Smooth muscle cell (in vitro differentiated cells): ENCODE results near the gene SUGP2. TPM values are rescaled to one million over a fixed set of nuclear protein-coding genes. Genes with fewer than 3 reads are reported as not detected.

Experiments
- DNase-seq: peaks from one replicate; lab custom pipeline; 2025; ENCODE audit not compliant: unreplicated experiment; lab: John Stamatoyannopoulos, UW
- H2AFZ ChIP-seq: fragments of 200-600 bp; sonication (generic); 2 replicates; pipeline ENCODE4 v1.6.0; 2016; ENCODE audit warnings: antibody characterized with exemption, low read depth, mild to moderate bottlenecking
- H3F3A ChIP-seq: fragments of 200-600 bp; sonication (generic); 2 replicates; pipeline ENCODE4 v1.6.0; 2017; ENCODE audit warnings: antibody characterized with exemption, low read depth
- H3K27ac ChIP-seq: fragments of 200-600 bp; sonication (generic); 2 replicates; pipeline ENCODE4 v1.5.1; 2016; ENCODE audit warnings: low read depth, mild to moderate bottlenecking
- H3K27me3 ChIP-seq: fragments of 200-600 bp; sonication (generic); 2 replicates; pipeline ENCODE4 v1.6.1; 2016; ENCODE audit warnings: low read depth, mild to moderate bottlenecking
- H3K36me3 ChIP-seq: fragments of 200-600 bp; sonication (generic); 2 replicates; pipeline ENCODE4 v1.5.1; 2016; ENCODE audit warnings: low read depth
- H3K4me1 ChIP-seq: fragments of 200-600 bp; sonication (generic); 2 replicates; pipeline ENCODE4 v1.5.1; 2016; ENCODE audit warnings: low read depth
- H3K4me2 ChIP-seq: fragments of 200-600 bp; sonication (generic); 2 replicates; pipeline ENCODE4 v1.6.0; 2016; ENCODE audit warnings: mild to moderate bottlenecking
- H3K4me3 ChIP-seq: fragments of 200-600 bp; sonication (generic); 2 replicates; pipeline ENCODE4 v1.5.1; 2016; ENCODE audit warnings: mild to moderate bottlenecking
- H3K79me2 ChIP-seq: fragments of 200-600 bp; sonication (generic); 2 replicates; pipeline ENCODE4 v1.6.0; 2016; ENCODE audit warnings: low read depth, mild to moderate bottlenecking
- H3K9ac ChIP-seq: fragments of 200-600 bp; sonication (generic); 2 replicates; pipeline ENCODE4 v1.6.0; 2016; ENCODE audit warnings: low read depth
- H3K9me3 ChIP-seq: fragments of 200-600 bp; sonication (generic); replicated peaks from 2 replicates; pipeline ENCODE4 v1.5.1; 2016; ENCODE audit warnings: low read depth
- H4K20me1 ChIP-seq: fragments of 200-600 bp; sonication (generic); 2 replicates; pipeline ENCODE4 v1.6.0; 2016; ENCODE audit warnings: low read depth
- WGBS: methylation state at CpG from one replicate; pipeline ENCODE4 v1.1.7; 2016; ENCODE audit warnings: low lambda C conversion rate; 5-methylcytosine and 5-hydroxymethylcytosine counted together
- polyA plus RNA-seq: library from polyadenylated mRNA; unstranded; fragments of >200 nt; fragmentation: Nextera tagmentation; extraction: Ambion mirVana; gene quantifications from 2 replicates; pipeline ENCODE4 v1.2.1, GENCODE V29; 2016
- total RNA-seq: library from RNA; depleted of rRNA; stranded (reverse); fragments of >200 nt; gene quantifications from 2 replicates; pipeline ENCODE4 v1.2.3, GENCODE V29; 2014
- TF ChIP-seq, protein P1 (sequence below): fragments of 200-600 bp; sonication (generic); IDR thresholded peaks from 2 replicates; pipeline ENCODE4 v1.5.1; 2017; ENCODE audit warnings: borderline replicate concordance, mild to moderate bottlenecking, antibody characterized with exemption; ENCODE audit not compliant: insufficient read depth, poor library complexity, severe bottlenecking

The SUGP2 gene
- total and polyA plus RNA-seq, 2 experiments from 2014 or later: 42.2 to 47.6 TPM

DNA sequence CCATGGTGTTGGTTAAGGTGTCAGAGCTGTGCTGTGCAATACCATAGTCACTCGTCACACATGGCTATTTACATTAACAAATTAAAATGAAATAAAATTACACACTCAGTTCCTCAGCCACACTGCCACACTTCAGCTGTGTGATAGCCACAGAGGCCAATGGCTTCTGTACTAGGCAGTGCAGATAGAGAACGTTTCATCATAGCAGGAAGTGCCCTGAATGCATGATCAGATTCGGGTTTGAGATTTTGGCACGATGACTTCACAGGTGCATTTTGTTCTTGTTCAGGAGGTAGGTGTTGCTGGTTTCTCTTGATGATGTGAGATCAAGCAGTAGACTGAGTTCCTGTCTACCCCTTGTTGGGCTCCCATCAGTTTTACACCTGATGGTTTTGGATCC lies 6.6 kb upstream of the SUGP2 start:
- H3K27ac ChIP-seq: no peak overlapping the region
- no peak overlapping the region for H3K4me2 ChIP-seq
- peaks cover 11% of the 10 kb centered on the region for H4K20me1 ChIP-seq
- H3K36me3 ChIP-seq: peaks cover under 1% of the 10 kb centered on the region
- peaks cover 56% of the 10 kb centered on the region for H3K79me2 ChIP-seq
- no peaks in the 10 kb centered on the region for H3K4me1 ChIP-seq
- H3F3A ChIP-seq: no peaks in the 10 kb centered on the region
- H3K4me3 ChIP-seq: no peak overlapping the region
- H3K9me3 ChIP-seq: no peaks in the 10 kb centered on the region
- no peak for DNase-seq
- WGBS: 91% methylated on average over 4 of the region's 4 CpGs
- no peak overlapping the region for H2AFZ ChIP-seq
- H3K9ac ChIP-seq: no peak overlapping the region
- H3K27me3 ChIP-seq: no peaks in the 10 kb centered on the region
- TF ChIP-seq, protein P1, sequence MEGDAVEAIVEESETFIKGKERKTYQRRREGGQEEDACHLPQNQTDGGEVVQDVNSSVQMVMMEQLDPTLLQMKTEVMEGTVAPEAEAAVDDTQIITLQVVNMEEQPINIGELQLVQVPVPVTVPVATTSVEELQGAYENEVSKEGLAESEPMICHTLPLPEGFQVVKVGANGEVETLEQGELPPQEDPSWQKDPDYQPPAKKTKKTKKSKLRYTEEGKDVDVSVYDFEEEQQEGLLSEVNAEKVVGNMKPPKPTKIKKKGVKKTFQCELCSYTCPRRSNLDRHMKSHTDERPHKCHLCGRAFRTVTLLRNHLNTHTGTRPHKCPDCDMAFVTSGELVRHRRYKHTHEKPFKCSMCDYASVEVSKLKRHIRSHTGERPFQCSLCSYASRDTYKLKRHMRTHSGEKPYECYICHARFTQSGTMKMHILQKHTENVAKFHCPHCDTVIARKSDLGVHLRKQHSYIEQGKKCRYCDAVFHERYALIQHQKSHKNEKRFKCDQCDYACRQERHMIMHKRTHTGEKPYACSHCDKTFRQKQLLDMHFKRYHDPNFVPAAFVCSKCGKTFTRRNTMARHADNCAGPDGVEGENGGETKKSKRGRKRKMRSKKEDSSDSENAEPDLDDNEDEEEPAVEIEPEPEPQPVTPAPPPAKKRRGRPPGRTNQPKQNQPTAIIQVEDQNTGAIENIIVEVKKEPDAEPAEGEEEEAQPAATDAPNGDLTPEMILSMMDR: no peak

DNA sequence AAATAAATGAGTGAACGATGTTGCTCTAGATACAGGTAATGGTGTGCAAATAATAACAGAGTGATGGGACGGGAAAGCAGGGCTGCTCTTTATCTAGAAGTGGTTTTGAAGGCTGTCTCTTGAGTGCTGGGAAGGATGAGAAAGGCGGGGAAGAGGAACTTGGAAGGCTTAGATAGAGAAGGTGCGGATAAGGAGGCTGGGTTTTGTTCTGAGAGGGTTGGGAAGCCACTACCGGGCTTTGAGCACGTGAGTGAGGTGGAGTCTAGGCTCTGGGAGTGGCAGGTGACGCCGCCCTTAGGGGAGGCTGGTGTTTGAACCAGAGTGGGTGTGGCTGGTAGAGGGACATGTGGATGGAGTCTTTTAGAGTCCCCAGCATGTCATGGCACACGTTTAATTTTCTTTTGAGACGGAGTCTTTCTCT lies 897 bp upstream of the SUGP2 start:
- Histone ChIP-seq H3K4me2 (peak overlapping the region; percentile 98), H3K27me3 (no peaks in the 10 kb centered on the region), H2AFZ (peak overlapping the region; percentile 84), H3K4me1 (peaks cover 7% of the 10 kb centered on the region), H3K79me2 (peaks cover 76% of the 10 kb centered on the region), H3K9ac (peak overlapping the region; percentile 85), H3K27ac (peak overlapping the region; percentile 75), H3K9me3 (no peaks in the 10 kb centered on the region), H3K36me3 (no peaks in the 10 kb centered on the region), H3K4me3 (peak overlapping the region; percentile 99), H4K20me1 (peaks cover 30% of the 10 kb centered on the region), H3F3A (peaks cover 10% of the 10 kb centered on the region)
- WGBS: 6% methylated on average over 10 of the region's 10 CpGs
- TF ChIP-seq, protein P1: no peak
- DNase-seq: peak; percentile 15

DNA sequence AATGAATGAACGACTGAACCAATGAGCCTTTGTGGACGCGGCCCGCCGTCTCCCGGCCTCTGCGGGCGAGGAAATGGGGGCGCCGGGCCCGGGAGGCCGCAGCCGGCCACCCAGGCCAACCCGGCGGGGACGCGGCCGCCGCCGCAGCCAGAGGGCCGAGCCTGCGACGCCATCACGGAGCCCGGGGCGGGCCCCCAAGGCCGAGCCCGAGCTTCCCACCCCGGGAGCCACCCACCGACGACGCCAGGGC lies 216 bp downstream of the SUGP2 start:
- Histone ChIP-seq H3K36me3 (peaks cover 6% of the 10 kb centered on the region), H3K9ac (peak overlapping the region; percentile 93), H3K4me2 (peak overlapping the region; percentile 98), H3K79me2 (peaks cover 72% of the 10 kb centered on the region), H3K27me3 (no peaks in the 10 kb centered on the region), H3K9me3 (no peaks in the 10 kb centered on the region), H3K27ac (peak overlapping the region; percentile 75), H2AFZ (peak overlapping the region; percentile 79), H4K20me1 (peaks cover 37% of the 10 kb centered on the region), H3K4me1 (peaks cover 7% of the 10 kb centered on the region), H3F3A (peaks cover 10% of the 10 kb centered on the region), H3K4me3 (peak overlapping the region; percentile 99)
- no peak for DNase-seq
- TF ChIP-seq, protein P1: no peak
- under 1% methylated on average over 10 of the region's 32 CpGs for WGBS

DNA sequence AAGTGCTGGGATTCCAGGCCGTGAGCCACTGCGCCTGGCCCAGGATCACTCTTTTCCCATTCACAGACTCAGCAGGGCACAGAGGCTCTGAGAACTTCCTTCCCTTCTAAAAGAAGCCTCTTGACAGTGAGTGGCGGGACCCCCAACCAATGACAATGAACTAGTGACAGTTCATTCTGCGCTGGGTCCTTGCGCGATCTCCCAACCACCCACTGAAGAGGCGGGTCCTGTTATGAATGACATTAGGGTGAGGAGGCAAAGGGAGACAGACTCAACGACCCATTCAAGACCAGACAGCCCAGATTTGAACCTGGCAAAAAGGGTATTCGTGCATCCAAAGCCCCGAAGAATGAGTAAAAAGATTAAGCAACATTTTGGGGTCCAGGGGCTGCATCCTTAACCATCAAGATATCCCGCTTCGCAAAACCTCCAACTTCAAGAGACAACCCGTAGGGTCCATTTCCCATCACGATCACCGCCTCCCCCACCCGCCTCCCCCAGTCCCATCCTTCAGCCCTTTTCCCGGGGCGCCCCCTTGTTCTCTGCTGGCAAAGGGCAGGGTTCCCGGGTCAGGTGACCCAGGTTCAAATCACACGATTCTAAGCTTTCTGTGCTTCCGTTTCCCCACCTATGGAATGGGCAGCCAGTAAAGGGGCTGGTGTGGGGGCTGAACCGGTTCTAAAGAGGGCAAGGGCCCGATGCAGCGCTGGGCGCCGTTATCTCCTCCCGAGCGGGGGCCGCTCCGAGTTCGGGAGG lies 719 bp downstream of the SUGP2 start:
- H3F3A ChIP-seq: peaks cover 10% of the 10 kb centered on the region
- peak overlapping the region; percentile 99 for H3K4me3 ChIP-seq
- H3K36me3 ChIP-seq: peaks cover 10% of the 10 kb centered on the region
- H4K20me1 ChIP-seq: peaks cover 42% of the 10 kb centered on the region
- H3K27me3 ChIP-seq: no peaks in the 10 kb centered on the region
- peak overlapping the region; percentile 79 for H2AFZ ChIP-seq
- DNase-seq: peak; percentile 57
- peaks cover 70% of the 10 kb centered on the region for H3K79me2 ChIP-seq
- under 1% methylated on average over 31 of the region's 31 CpGs for WGBS
- peak overlapping the region; percentile 93 for H3K9ac ChIP-seq
- peak overlapping the region; percentile 75 for H3K27ac ChIP-seq
- H3K4me2 ChIP-seq: peak overlapping the region; percentile 98
- no peaks in the 10 kb centered on the region for H3K9me3 ChIP-seq
- TF ChIP-seq, protein P1: no peak
- peaks cover 7% of the 10 kb centered on the region for H3K4me1 ChIP-seq
